Measurements from ENCODE around the gene ZNF281.

DNA sequence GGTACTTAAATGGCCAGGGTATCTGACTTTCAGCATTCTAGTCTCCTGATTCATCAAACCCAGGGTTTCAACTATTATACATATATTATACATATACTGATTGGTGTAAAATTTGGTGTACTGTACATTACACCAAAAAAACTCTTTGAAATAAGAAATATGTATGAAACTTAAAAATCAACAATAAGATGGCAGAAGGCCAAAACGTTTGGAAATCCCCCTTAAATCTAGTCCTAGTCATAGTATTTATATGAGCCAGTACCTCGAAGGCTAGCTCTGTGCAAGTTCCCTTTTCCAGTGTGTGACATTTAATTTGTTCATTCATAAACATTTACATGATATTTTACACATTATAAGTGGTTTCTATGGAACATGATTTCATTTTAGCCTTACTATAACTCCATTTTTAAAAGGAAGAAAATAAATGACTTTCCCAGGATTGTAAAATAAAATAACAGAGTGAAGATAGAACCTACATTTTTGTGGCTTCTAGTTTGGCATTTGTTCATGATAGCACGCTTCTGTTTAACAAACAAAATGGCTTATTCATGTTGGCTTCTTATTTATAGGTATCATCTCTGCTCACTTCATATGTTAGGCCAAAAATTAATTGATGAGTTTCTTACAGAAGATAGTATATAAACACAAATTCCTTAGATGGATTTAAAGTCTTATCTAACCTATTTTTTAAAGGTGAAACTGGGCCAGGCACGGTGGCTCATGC is 18.8 kb upstream of the ZNF281 start:
- TF ChIP-seq CTCF (IDR thresholded peaks at IDR 0.05; ENCODE audit: low read depth, low read length, poor library complexity, severe bottlenecking), result no peak
- TF ChIP-seq EZH2phosphoT487 (IDR thresholded peaks at IDR 0.05; ENCODE audit: borderline replicate concordance, low read length), result no peak
